Kidney (tissue), 14 donors: ENCODE data around the gene WDR62. TPM values are rescaled to one million over a fixed set of nuclear protein-coding genes. Genes with fewer than 3 reads are reported as not detected.
A peak's percentile ranks its signal among the peaks of the same experiment; 100 is the strongest.

Experiments used
- DNase-seq, 5 donors: peaks; one replicate each; pipeline ENCODE4 v3.0.0-alpha.2; 2013 to 2020
- FAIRE-seq: peaks from 2 replicates; lab custom pipeline; 2012; peaks lifted over from hg19 to GRCh38; lab: Jason Lieb, UNC
- H3K27ac ChIP-seq, 2 donors: one replicate each; pipeline ENCODE4 v1.7.0; 2013; ENCODE audit warnings: low read depth in 2 of 2, low read length in 2 of 2, inconsistent platforms in 1 of 2
- H3K27me3 ChIP-seq: one replicate; pipeline ENCODE4 v1.7.1; 2013; ENCODE audit warnings: low read length, inconsistent platforms; ENCODE audit not compliant: control insufficient read depth, insufficient read depth
- H3K36me3 ChIP-seq, 3 donors: one replicate each; pipeline versions ENCODE4 v1.7.0 to v1.7.1; 2013; ENCODE audit warnings: low read length in 3 of 3, control low read depth in 1 of 3, inconsistent platforms in 1 of 3; ENCODE audit not compliant: insufficient read depth in 3 of 3, control insufficient read depth in 2 of 3
- H3K4me1 ChIP-seq, 3 donors: one replicate each; pipeline versions ENCODE4 v1.7.0 to v1.7.1; 2013; ENCODE audit warnings: low read length in 3 of 3, inconsistent platforms in 1 of 3, low read depth in 1 of 3; ENCODE audit not compliant: control insufficient read depth in 2 of 3, insufficient read depth in 2 of 3
- H3K4me3 ChIP-seq, 3 donors: one replicate each; pipeline versions ENCODE4 v1.7.0 to v1.8.1; 2013; ENCODE audit warnings: low read length in 3 of 3, control low read depth in 1 of 3, inconsistent platforms in 1 of 3
- H3K9ac ChIP-seq, 3 donors: one replicate each; pipeline versions ENCODE4 v1.7.0 to v1.7.1; 2013; ENCODE audit warnings: low read length in 3 of 3, control low read depth in 1 of 3, inconsistent platforms in 1 of 3
- H3K9me3 ChIP-seq, 3 donors: one replicate each; pipeline versions ENCODE4 v1.7.0 to v1.7.1; 2013; ENCODE audit warnings: low read length in 3 of 3, control low read depth in 1 of 3, inconsistent platforms in 1 of 3; ENCODE audit not compliant: control insufficient read depth in 2 of 3, insufficient read depth in 1 of 3
- CTCF ChIP-seq: IDR thresholded peaks from 3 replicates; pipeline ENCODE4 v1.5.1; 2012; ENCODE audit warnings: mild to moderate bottlenecking, moderate library complexity, borderline replicate concordance; ENCODE audit not compliant: insufficient read depth; ENCODE audit errors: extremely low read depth
- intact Hi-C: fragments of 100-400 bp; cut with DNase I; formaldehyde crosslinking; loops from one replicate; pipeline ENCODE4 v1.11.1; 2022
- polyA plus RNA-seq: library from polyadenylated mRNA; stranded (reverse); fragments of 350-450 nt; fragmentation: Illumina TruSeq; extraction: RNeasy Lipid Tissue Mini Kit (QIAGEN cat#74804); gene quantifications from one replicate; pipeline ENCODE4 v1.2.3, GENCODE V29; 2014; ENCODE audit warnings: low read depth, low replicate concordance; ENCODE audit not compliant: insufficient read depth
- total RNA-seq: library from RNA; stranded (reverse); fragmentation: NEBNext Ultra II Directional; extraction: Animal tissue kit (Norgen Biotek cat#: 25700); gene quantifications from one replicate; pipeline ENCODE4 v1.2.1, GENCODE V29; 2021
- donor health status: control.
- donor health status: control.
- donor health status: control.
- donor health status: control.
- donor health status: control.
- donor health status: DM: yes; HTN: yes; CAD: no.
- donor health status: Normal renal cell carcinoma (clear cell type).

Gene WDR62
- total and polyA plus RNA-seq, 2 donors from 2014 or later, result 0.58 to 0.69 TPM

GRCh38 chr19:36051637-36052036, 3.1 kb upstream of the WDR62 start:
- TF ChIP-seq CTCF, result no peak
- DNase-seq (no peak), FAIRE-seq (no peak)
- Histone ChIP-seq H3K36me3 (no peaks in the 10 kb centered on the region), H3K27me3 (no peaks in the 10 kb centered on the region), H3K4me1 (peaks cover 0 to 7% (median 0%) of the 10 kb centered on the region in 3 donors), H3K9me3 (no peaks in the 10 kb centered on the region), H3K9ac (peak overlapping the region in 1 of 3 donors; percentile 26), H3K4me3 (no peak overlapping the region), H3K27ac (no peak overlapping the region)
- intact Hi-C loops, result no loop called here

DNA sequence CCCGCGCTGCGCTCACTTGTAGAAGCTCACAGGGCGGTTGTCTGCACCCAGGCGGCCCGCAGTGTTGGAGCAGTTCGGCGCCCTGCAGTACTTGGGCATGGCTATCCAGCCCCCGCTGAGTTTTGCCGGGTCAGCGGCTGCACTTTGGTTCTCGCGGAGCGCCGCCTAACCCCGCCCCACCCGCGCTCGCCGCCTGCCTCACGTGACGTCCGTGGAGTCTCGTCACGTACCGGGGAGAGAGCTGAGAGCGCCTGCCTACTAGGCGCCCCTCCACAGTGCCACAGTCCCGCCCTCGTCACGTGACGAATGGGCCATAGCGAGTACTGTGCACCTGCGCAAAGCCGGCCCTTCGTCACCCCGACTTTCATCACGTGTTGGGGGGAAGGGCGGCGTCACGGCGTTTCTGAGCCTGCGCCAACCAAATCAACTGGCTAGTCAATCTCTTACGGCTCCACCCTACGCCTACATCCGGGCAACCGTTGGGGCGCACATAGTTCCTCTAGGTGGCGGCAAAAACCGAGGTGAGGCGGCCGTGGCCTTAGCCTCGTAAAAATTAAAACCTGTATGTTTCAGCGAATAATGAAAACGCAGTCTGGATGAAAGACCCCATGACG, 471 bp upstream of the WDR62 start, which contains the start of gene THAP8:
TSS of gene THAP8 (minus strand) at position 167 of the 614 bp plus-strand sequence. CDS start at position 99, 68 bp downstream.
- no peaks in the 10 kb centered on the region for H3K36me3 ChIP-seq
- intact Hi-C loops, result no loop called here
- peak; percentile 21 for FAIRE-seq

GRCh38 chr19:36058481-36059179, 3.9 kb downstream of the WDR62 start:
- no peak for TF ChIP-seq CTCF
- intact Hi-C loops, result no loop called here
- FAIRE-seq, result no peak
- H3K4me1 ChIP-seq, result peaks cover 0 to 4% (median 0%) of the 10 kb centered on the region in 3 donors
- H3K27me3 ChIP-seq, result no peaks in the 10 kb centered on the region
- no peak overlapping the region for H3K4me3 ChIP-seq
- DNase-seq, result peak in 2 of 5 donors; percentile 21 to 42
- no peak overlapping the region for H3K9ac ChIP-seq
- no peaks in the 10 kb centered on the region for H3K9me3 ChIP-seq
- no peak overlapping the region for H3K27ac ChIP-seq
- H3K36me3 ChIP-seq, result no peaks in the 10 kb centered on the region

More for the DNA sequence above, 471 bp upstream of the WDR62 start, which contains the start of gene THAP8:
- Histone ChIP-seq H3K4me1 (peaks cover 0 to 7% (median 0%) of the 10 kb centered on the region in 3 donors), H3K27ac (peak within 1 kb of the TSS; percentile 97 to 98), H3K4me3 (peak within 1 kb of the TSS; percentile 77 to 94 (median 80)), H3K9ac (peak within 1 kb of the TSS; percentile 7 to 95 (median 83)), H3K27me3 (no peaks in the 10 kb centered on the region), H3K9me3 (no peaks in the 10 kb centered on the region)
- peak; percentile 100 for DNase-seq
- TF ChIP-seq CTCF, result peak; percentile 38
